H9 (cell line): Measurements from ENCODE around the gene PLCXD3. TPM values are rescaled to one million over a fixed set of nuclear protein-coding genes. Genes with fewer than 3 reads are reported as not detected.

ENCODE experiments used
- DNase-seq: peaks from one replicate; pipeline ENCODE4 v3.0.0-alpha.2; 2017
- H2AFZ ChIP-seq: one replicate; pipeline ENCODE4 v1.6.1; 2013; ENCODE audit warnings: mild to moderate bottlenecking, low read length, control low read depth, moderate library complexity
- H2AK5ac ChIP-seq: 2 replicates; pipeline ENCODE4 v1.6.1; 2013; ENCODE audit warnings: low read length, control low read depth, mixed read lengths; ENCODE audit not compliant: insufficient read length
- H2BK120ac ChIP-seq: one replicate; pipeline ENCODE4 v1.6.1; 2013; ENCODE audit warnings: low read depth, mild to moderate bottlenecking, low read length, control low read depth, inconsistent platforms; ENCODE audit not compliant: poor library complexity, severe bottlenecking
- H2BK12ac ChIP-seq: 2 replicates; pipeline ENCODE4 v1.6.1; 2013; ENCODE audit warnings: low read length, control low read depth, mixed read lengths, low read depth; ENCODE audit not compliant: insufficient read length
- H2BK15ac ChIP-seq: 2 replicates; pipeline ENCODE4 v1.6.1; 2013; ENCODE audit warnings: low read depth, low read length, control low read depth
- H2BK20ac ChIP-seq: one replicate; pipeline ENCODE4 v1.6.1; 2013; ENCODE audit warnings: low read depth, mild to moderate bottlenecking, low read length, control low read depth, inconsistent platforms; ENCODE audit not compliant: poor library complexity, severe bottlenecking
- H2BK5ac ChIP-seq: 2 replicates; pipeline ENCODE4 v1.6.1; 2013; ENCODE audit warnings: low read length, control low read depth, mixed read lengths; ENCODE audit not compliant: insufficient read length
- H3K14ac ChIP-seq: 2 replicates; pipeline ENCODE4 v1.6.1; 2013; ENCODE audit warnings: low read length, control low read depth; ENCODE audit not compliant: insufficient read depth
- H3K18ac ChIP-seq: 2 replicates; pipeline ENCODE4 v1.6.1; 2013; ENCODE audit warnings: low read depth, mild to moderate bottlenecking, mixed read lengths, low read length, control low read depth; ENCODE audit not compliant: insufficient read length
- H3K23ac ChIP-seq: 2 replicates; pipeline ENCODE4 v1.6.1; 2013; ENCODE audit warnings: low read length, control low read depth, mixed read lengths, low read depth; ENCODE audit not compliant: insufficient read length
- H3K23me2 ChIP-seq: 2 replicates; pipeline ENCODE4 v1.6.1; 2013; ENCODE audit warnings: low read depth, mild to moderate bottlenecking, mixed read lengths, low read length, control low read depth; ENCODE audit not compliant: insufficient read length, poor library complexity, severe bottlenecking
- H3K27ac ChIP-seq: 2 replicates; pipeline ENCODE4 v1.5.1; 2013; ENCODE audit warnings: low read length, control low read depth, mixed read lengths, low read depth; ENCODE audit not compliant: insufficient read length
- H3K27me3 ChIP-seq: 2 replicates; pipeline ENCODE4 v1.6.1; 2013; ENCODE audit warnings: low read length, control low read depth, inconsistent platforms; ENCODE audit not compliant: insufficient read depth
- H3K4ac ChIP-seq: 2 replicates; pipeline ENCODE4 v1.6.1; 2013; ENCODE audit warnings: low read depth, mild to moderate bottlenecking, control low read depth, inconsistent platforms, low read length, moderate library complexity
- H3K4me1 ChIP-seq: 2 replicates; pipeline ENCODE4 v1.6.1; 2013; ENCODE audit warnings: low read length, control low read depth, inconsistent platforms; ENCODE audit not compliant: insufficient read depth
- H3K4me2 ChIP-seq: 2 replicates; pipeline ENCODE4 v1.6.1; 2013; ENCODE audit warnings: low read length, control low read depth, mixed read lengths; ENCODE audit not compliant: insufficient read length, insufficient read depth
- H3K56ac ChIP-seq: 2 replicates; pipeline ENCODE4 v1.6.1; 2013; ENCODE audit warnings: low read depth, mild to moderate bottlenecking, mixed read lengths, low read length, control low read depth; ENCODE audit not compliant: insufficient read length
- H3K79me1 ChIP-seq: 2 replicates; pipeline ENCODE4 v1.6.1; 2013; ENCODE audit warnings: low read depth, mild to moderate bottlenecking, moderate library complexity, low read length, control low read depth, inconsistent platforms; ENCODE audit not compliant: insufficient read depth, poor library complexity, severe bottlenecking
- H3K79me2 ChIP-seq: 2 replicates; pipeline ENCODE4 v1.6.1; 2013; ENCODE audit warnings: low read length, control low read depth, inconsistent platforms; ENCODE audit not compliant: insufficient read depth
- H3K9ac ChIP-seq: 2 replicates; pipeline ENCODE4 v1.6.1; 2013; ENCODE audit warnings: low read length, control low read depth, mixed read lengths; ENCODE audit not compliant: insufficient read length; ENCODE audit errors: extremely low read depth
- H3K9me3 ChIP-seq: one replicate; pipeline ENCODE4 v1.6.1; 2013; ENCODE audit warnings: low read depth, low read length, inconsistent platforms; ENCODE audit not compliant: control insufficient read depth
- H3T11ph ChIP-seq: one replicate; pipeline ENCODE4 v1.6.1; 2013; ENCODE audit warnings: mild to moderate bottlenecking, low read length, control low read depth, inconsistent platforms
- H4K20me1 ChIP-seq: one replicate; pipeline ENCODE4 v1.6.1; 2013; ENCODE audit not compliant: control insufficient read depth, insufficient read length, insufficient read depth
- H4K5ac ChIP-seq: 2 replicates; pipeline ENCODE4 v1.6.1; 2013; ENCODE audit warnings: low read depth, mild to moderate bottlenecking, mixed read lengths, low read length, control low read depth; ENCODE audit not compliant: insufficient read length
- H4K8ac ChIP-seq: replicated peaks from 2 replicates; pipeline ENCODE4 v1.6.1; 2013; ENCODE audit warnings: low read length, control low read depth, mixed read lengths, low read depth; ENCODE audit not compliant: insufficient read length
- H4K91ac ChIP-seq: 2 replicates; pipeline ENCODE4 v1.6.1; 2013; ENCODE audit warnings: low read depth, mild to moderate bottlenecking, moderate library complexity, mixed read lengths, low read length, control low read depth; ENCODE audit not compliant: insufficient read length
- H3K27ac Mint-ChIP-seq, 3 experiments: 2 replicates in 2 of 3; 3 replicates in 1 of 3; pipeline ENCODE4 v1.8.0; 2020 to 2021; ENCODE audit warnings: mixed read lengths in 3 of 3, mild to moderate bottlenecking in 1 of 3, moderate library complexity in 1 of 3
- H3K27me3 Mint-ChIP-seq: 2 replicates; pipeline ENCODE4 v1.8.0; 2021; ENCODE audit warnings: low read depth, mild to moderate bottlenecking, moderate library complexity, mixed read lengths
- H3K36me3 Mint-ChIP-seq, 3 experiments: 2 replicates in 2 of 3; 3 replicates in 1 of 3; pipeline ENCODE4 v1.8.0; 2020 to 2021; ENCODE audit warnings: low read depth in 3 of 3, mixed read lengths in 3 of 3; ENCODE audit not compliant: insufficient read depth in 1 of 3
- H3K4me1 Mint-ChIP-seq, 2 experiments: 2 replicates each; pipeline ENCODE4 v1.8.0; 2020; ENCODE audit warnings: mixed read lengths in 2 of 2
- H3K4me3 Mint-ChIP-seq, 2 experiments: 2 replicates in 1 of 2; 3 replicates in 1 of 2; pipeline ENCODE4 v1.8.0; 2020 to 2021; ENCODE audit warnings: mild to moderate bottlenecking in 2 of 2, mixed read lengths in 2 of 2, moderate library complexity in 1 of 2
- H3K9me3 Mint-ChIP-seq, 2 experiments: 2 replicates in 1 of 2; 3 replicates in 1 of 2; pipeline ENCODE4 v1.8.0; 2020; ENCODE audit warnings: mild to moderate bottlenecking in 2 of 2, mixed read lengths in 2 of 2, moderate library complexity in 1 of 2
- CTCF ChIP-seq: fragments of 200-600 bp; sonication (generic); conservative IDR thresholded peaks from 3 replicates; pipeline ENCODE4 v1.8.0; 2021; ENCODE audit warnings: antibody characterized with exemption, mild to moderate bottlenecking
- WGBS: extraction: QIAGEN DNeasy Blood & Tissue Kit; methylation state at CpG from one replicate; pipeline ENCODE4 v1.1.7; 2013; ENCODE audit warnings: missing lambda C conversion rate, low lambda C conversion rate, mixed read lengths; ENCODE audit not compliant: insufficient read length; ENCODE audit errors: extremely low coverage; 5-methylcytosine and 5-hydroxymethylcytosine counted together
- total RNA-seq: library from RNA; stranded (reverse); gene quantifications from 2 replicates; pipeline ENCODE4 v1.2.1, GENCODE V29; 2021

The PLCXD3 gene
- total RNA-seq, 1 experiment from 2014 or later, result not detected

GRCh38 chr5:41447650-41448510 is 62.5 kb downstream of the PLCXD3 start:
- Histone ChIP-seq H3K9ac (no peak overlapping the region), H2BK5ac (no peak overlapping the region), H3K4me1 (no peaks in the 10 kb centered on the region), H3K4ac (no peak overlapping the region), H2BK20ac (no peak overlapping the region), H3K4me2 (no peak overlapping the region), H3K79me1 (no peaks in the 10 kb centered on the region), H2AFZ (no peak overlapping the region), H4K5ac (no peak overlapping the region), H3K23me2 (no peaks in the 10 kb centered on the region), H3K23ac (no peak overlapping the region), H3K14ac (no peak overlapping the region), H4K91ac (no peak overlapping the region), H3K18ac (no peak overlapping the region), H2BK15ac (no peak overlapping the region), H2AK5ac (no peak overlapping the region), H3K56ac (no peak overlapping the region), H4K20me1 (no peaks in the 10 kb centered on the region), H2BK120ac (no peak overlapping the region), H3K27ac (no peak overlapping the region), H4K8ac (no peak overlapping the region), H3K9me3 (no peaks in the 10 kb centered on the region), H3K79me2 (no peaks in the 10 kb centered on the region), H3K27me3 (no peaks in the 10 kb centered on the region), H3T11ph (no peak overlapping the region), H2BK12ac (no peak overlapping the region)
- no peak overlapping the region for H3K4me3 Mint-ChIP-seq
- TF ChIP-seq CTCF, result no peak
- H3K36me3 Mint-ChIP-seq, result no peaks in the 10 kb centered on the region
- WGBS, result no CpG with 5 or more reads among the region's 3 CpGs
- H3K27me3 Mint-ChIP-seq, result peaks cover 2% of the 10 kb centered on the region; the same call in 1 of the 2 replicates
- DNase-seq, result no peak
- no peaks in the 10 kb centered on the region for H3K9me3 Mint-ChIP-seq
- H3K4me1 Mint-ChIP-seq, result no peaks in the 10 kb centered on the region
- no peak overlapping the region for H3K27ac Mint-ChIP-seq
